Motor neuron (in vitro differentiated cells): Measurements from ENCODE around the gene CARMIL3. TPM values are rescaled to one million over a fixed set of nuclear protein-coding genes. Genes with fewer than 3 reads are reported as not detected.

ENCODE experiments used
- ATAC-seq, 8 experiments: fragments of 200-7000 bp; cut with Tn5 transposase; replicated peaks in 6 of 8; 2 replicates each; pipeline ENCODE4 v1.8.0; 2021; ENCODE audit warnings: mild to moderate bottlenecking in 8 of 8, moderate library complexity in 8 of 8
- H3K27ac ChIP-seq, 2 donors: fragments of 250-450 bp; sonication (Bioruptor Pico); 2 replicates each; pipeline ENCODE4 v1.9.0; 2021; ENCODE audit warnings: antibody characterized with exemption in 2 of 2, mild to moderate bottlenecking in 2 of 2, moderate library complexity in 1 of 2
- H3K4me1 ChIP-seq, 2 donors: fragments of 250-450 bp; sonication (Bioruptor Pico); replicated peaks in 1 of 2; 2 replicates each; pipeline ENCODE4 v1.6.1; 2021; ENCODE audit warnings: antibody characterized with exemption in 2 of 2, mild to moderate bottlenecking in 2 of 2, moderate library complexity in 1 of 2
- H3K4me3 ChIP-seq, 5 donors: fragments of 250-450 bp; sonication (Bioruptor Pico); 2 replicates each; pipeline ENCODE4 v1.9.0; 2021; ENCODE audit warnings: antibody characterized with exemption in 5 of 5, mild to moderate bottlenecking in 5 of 5, moderate library complexity in 4 of 5
- WGBS, 10 experiments: fragments of 450-650 bp; shearing (Covaris generic); methylation state at CpG; one replicate each; pipeline ENCODE4 v1.0.0; 2022; 5-methylcytosine and 5-hydroxymethylcytosine counted together
- in situ Hi-C, 9 experiments: fragments of 400-800 bp; cut with MboI; loops; one replicate each; pipeline ENCODE4 v1.15.0; 2021; ENCODE audit warnings: low sequenced_read_pairs in 9 of 9, low pct_unique_long_range_greater_than_20kb in 2 of 9; ENCODE audit not compliant: unreplicated experiment in 9 of 9
- total RNA-seq, 8 experiments: library from RNA; unstranded; fragments of 300-600 nt; gene quantifications; 2 replicates each; pipeline versions ENCODE4 v1.2.3 to v1.2.4, GENCODE V29; 2022

Gene CARMIL3
- total RNA-seq, 8 experiments from 2014 or later, result 3.7 to 44.7 (median 25.6) TPM

GRCh38 chr14:24092110-24092504 is 40.3 kb downstream of the CARMIL3 start:
- Histone ChIP-seq H3K4me3 (no peak overlapping the region), H3K27ac (no peak overlapping the region), H3K4me1 (peaks cover 19 to 24% of the 10 kb centered on the region in 2 donors)
- ATAC-seq, result peak in 3 of 8 experiments; percentile 9 to 34 (median 14)
- in situ Hi-C loops, result no loop called here

GRCh38 chr14:24092505-24093206 is 40.8 kb downstream of the CARMIL3 start:
- H3K27ac ChIP-seq, result no peak overlapping the region
- ATAC-seq, result no peak
- in situ Hi-C loops, result no loop called here
- 80 to 100% (median 89%) methylated on average over 1 to 4 of the region's 4 CpGs; no CpG with 5 or more reads in 1 of the 10 experiments for WGBS, 10 experiments
- H3K4me3 ChIP-seq, result no peak overlapping the region
- peaks cover 19 to 24% of the 10 kb centered on the region in 2 donors for H3K4me1 ChIP-seq

GRCh38 chr14:24093207-24093900 is 41.5 kb downstream of the CARMIL3 start:
- Histone ChIP-seq H3K27ac (peak overlapping the region; percentile 90 to 94), H3K4me1 (peaks cover 19 to 24% of the 10 kb centered on the region in 2 donors), H3K4me3 (peak overlapping the region; percentile 47 to 88 (median 66))
- no peak for ATAC-seq
- in situ Hi-C loops, result no loop called here
- 77 to 100% (median 92%) methylated on average over 3 to 13 of the region's 19 CpGs; no CpG with 5 or more reads in 2 of the 10 experiments for WGBS, 10 experiments

GRCh38 chr14:24093901-24094840 is 42.4 kb downstream of the CARMIL3 start, which contains the start of gene PCK2:
Gene PCK2 (plus strand): TSS chr14:24094311. CDS start chr14:24094406, 95 bp downstream.
- 1 to 20% methylated on average over 1 to 17 of the region's 68 CpGs; no CpG with 5 or more reads in 8 of the 10 experiments for WGBS, 10 experiments
- peak; percentile 53 to 93 (median 86) for ATAC-seq
- Histone ChIP-seq H3K4me1 (peaks cover 19 to 24% of the 10 kb centered on the region in 2 donors), H3K27ac (peak within 1 kb of the TSS; percentile 90 to 94), H3K4me3 (peak within 1 kb of the TSS; percentile 47 to 88 (median 66))
- in situ Hi-C loops, result no loop called here

GRCh38 chr14:24094841-24095270 is 43.0 kb downstream of the CARMIL3 start:
- Histone ChIP-seq H3K4me3 (peak overlapping the region; percentile 47 to 88 (median 66)), H3K27ac (peak overlapping the region; percentile 90 to 94), H3K4me1 (peaks cover 19 to 24% of the 10 kb centered on the region in 2 donors)
- in situ Hi-C loops, result no loop called here
- peak in 2 of 8 experiments; percentile 0 for ATAC-seq
- WGBS, 10 experiments, result 0 to 12% (median 0%) methylated on average over 1 to 8 of the region's 14 CpGs; no CpG with 5 or more reads in 5 of the 10 experiments

GRCh38 chr14:24095271-24096068 is 43.7 kb downstream of the CARMIL3 start:
- Histone ChIP-seq H3K27ac (peak overlapping the region; percentile 90 to 94), H3K4me1 (peaks cover 16 to 20% of the 10 kb centered on the region in 2 donors), H3K4me3 (peak overlapping the region; percentile 47 to 88 (median 66))
- peak; percentile 2 to 38 (median 16) for ATAC-seq
- in situ Hi-C loops, result no loop called here
- 0 to 60% (median 44%) methylated on average over 1 to 6 of the region's 12 CpGs; no CpG with 5 or more reads in 3 of the 10 experiments for WGBS, 10 experiments

GRCh38 chr14:24096545-24097181 is 44.9 kb downstream of the CARMIL3 start:
- WGBS, 10 experiments, result 90 to 100% (median 96%) methylated on average over 1 to 4 of the region's 8 CpGs; no CpG with 5 or more reads in 5 of the 10 experiments
- Histone ChIP-seq H3K4me3 (no peak overlapping the region), H3K27ac (no peak overlapping the region), H3K4me1 (peaks cover 16 to 17% of the 10 kb centered on the region in 2 donors)
- no peak for ATAC-seq
- in situ Hi-C loops, result no loop called here

GRCh38 chr14:24098229-24098926 is 46.6 kb downstream of the CARMIL3 start:
- no peak for ATAC-seq
- 88 to 100% (median 90%) methylated on average over 1 to 13 of the region's 16 CpGs; no CpG with 5 or more reads in 5 of the 10 experiments for WGBS, 10 experiments
- peaks cover 15% of the 10 kb centered on the region in 2 donors for H3K4me1 ChIP-seq
- in situ Hi-C loops, result no loop called here
- no peak overlapping the region for H3K27ac ChIP-seq
- H3K4me3 ChIP-seq, result no peak overlapping the region

- in situ Hi-C loops, result no loop called here
- 76 to 100% (median 92%) methylated on average over 1 to 5 of the region's 17 CpGs; no CpG with 5 or more reads in 5 of the 10 experiments for WGBS, 10 experiments
Observed at GRCh38 chr14:24098927-24099813, 47.4 kb downstream of the CARMIL3 start.

GRCh38 chr14:24100197-24100981 is 48.6 kb downstream of the CARMIL3 start:
- Histone ChIP-seq H3K27ac (no peak overlapping the region), H3K4me3 (no peak overlapping the region), H3K4me1 (peaks cover 6 to 7% of the 10 kb centered on the region in 2 donors)
- ATAC-seq, result no peak
- WGBS, 10 experiments, result 50 to 100% (median 72%) methylated on average over 1 to 3 of the region's 4 CpGs; no CpG with 5 or more reads in 3 of the 10 experiments
- in situ Hi-C loops, result no loop called here

More at GRCh38 chr14:24098927-24099813, 47.4 kb downstream of the CARMIL3 start:
- Histone ChIP-seq H3K27ac (no peak overlapping the region), H3K4me1 (peaks cover 10 to 11% of the 10 kb centered on the region in 2 donors), H3K4me3 (no peak overlapping the region)
- no peak for ATAC-seq
